ENCODE measurements around the gene ANLN. TPM values are rescaled to one million over a fixed set of nuclear protein-coding genes. Genes with fewer than 3 reads are reported as not detected.

The ANLN gene
- total and polyA plus RNA-seq, 7 donors, result 2.4 to 16.9 (median 4.6) TPM

GRCh38 chr7:36348256-36348655 is 41.4 kb upstream of the ANLN start:
- no peak for DNase-seq
- TF ChIP-seq POLR2AphosphoS5 (IDR thresholded peaks at IDR 0.05) (no peak), CTCF (IDR thresholded peaks at IDR 0.05) (no peak), EP300 (IDR thresholded peaks at IDR 0.05) (no peak), POLR2A (IDR thresholded peaks at IDR 0.05) (no peak)
- Histone ChIP-seq H3K27ac (no peak overlapping the region), H3K4me1 (no peaks in the 10 kb centered on the region), H3K27me3 (no peaks in the 10 kb centered on the region), H3K36me3 (no peaks in the 10 kb centered on the region), H3K4me3 (no peak overlapping the region), H3K9me3 (no peaks in the 10 kb centered on the region)
- intact Hi-C loops (cut with DNase I), result no loop called here

GRCh38 chr7:36348771-36349170 is 40.9 kb upstream of the ANLN start:
- WGBS, 2 donors, result 90 to 91% methylated on average over 3 of the region's 3 CpGs
- Histone ChIP-seq H3K4me1 (no peaks in the 10 kb centered on the region), H3K9me3 (no peaks in the 10 kb centered on the region), H3K27me3 (no peaks in the 10 kb centered on the region), H3K4me3 (no peak overlapping the region), H3K36me3 (no peaks in the 10 kb centered on the region), H3K27ac (no peak overlapping the region)
- TF ChIP-seq CTCF (IDR thresholded peaks at IDR 0.05) (no peak), POLR2AphosphoS5 (IDR thresholded peaks at IDR 0.05) (no peak), EP300 (IDR thresholded peaks at IDR 0.05) (no peak), POLR2A (IDR thresholded peaks at IDR 0.05) (no peak)
- intact Hi-C loops (cut with DNase I), result no loop called here
- DNase-seq, result no peak

- no peaks in the 10 kb centered on the region for H3K4me1 ChIP-seq
- H3K4me3 ChIP-seq, result no peak overlapping the region
- H3K27ac ChIP-seq, result no peak overlapping the region
- DNase-seq, result no peak
- intact Hi-C loops (cut with DNase I), result no loop called here
- no peak for TF ChIP-seq CTCF (IDR thresholded peaks at IDR 0.05)
- TF ChIP-seq POLR2A (IDR thresholded peaks at IDR 0.05), result no peak
- no peak for TF ChIP-seq POLR2AphosphoS5 (IDR thresholded peaks at IDR 0.05)
- no peak for TF ChIP-seq EP300 (IDR thresholded peaks at IDR 0.05)
- no peaks in the 10 kb centered on the region for H3K27me3 ChIP-seq
- no peaks in the 10 kb centered on the region for H3K9me3 ChIP-seq
- no peaks in the 10 kb centered on the region for H3K36me3 ChIP-seq
- 93 to 94% methylated on average over 2 of the region's 2 CpGs for WGBS, 2 donors
Observed at GRCh38 chr7:36349626-36350025, 40.0 kb upstream of the ANLN start.

- Histone ChIP-seq H3K4me1 (no peaks in the 10 kb centered on the region), H3K27ac (no peak overlapping the region), H3K36me3 (peaks cover 0 to 5% (median 0%) of the 10 kb centered on the region in 4 donors), H3K9me3 (no peaks in the 10 kb centered on the region), H3K27me3 (no peaks in the 10 kb centered on the region), H3K4me3 (no peak overlapping the region)
- no peak for DNase-seq
- no peak for TF ChIP-seq CTCF (IDR thresholded peaks at IDR 0.05)
- intact Hi-C loops (cut with DNase I), result no loop called here
- 88 to 91% methylated on average over 3 of the region's 3 CpGs for WGBS, 2 donors
Observed at GRCh38 chr7:36355490-36355889, 34.2 kb upstream of the ANLN start.

- Histone ChIP-seq H3K4me1 (no peaks in the 10 kb centered on the region), H3K4me3 (no peak overlapping the region), H3K36me3 (peaks cover 0 to 5% (median 0%) of the 10 kb centered on the region in 4 donors), H3K27me3 (no peaks in the 10 kb centered on the region), H3K27ac (no peak overlapping the region), H3K9me3 (no peaks in the 10 kb centered on the region)
- TF ChIP-seq CTCF (IDR thresholded peaks at IDR 0.05) (no peak), POLR2AphosphoS5 (IDR thresholded peaks at IDR 0.05) (no peak), POLR2A (IDR thresholded peaks at IDR 0.05) (no peak), EP300 (IDR thresholded peaks at IDR 0.05) (no peak)
- intact Hi-C loops (cut with DNase I), result no loop called here
- DNase-seq, result no peak
- 95 to 96% methylated on average over 3 of the region's 3 CpGs for WGBS, 2 donors
Observed at GRCh38 chr7:36357054-36357453, 32.6 kb upstream of the ANLN start.

Data from sigmoid colon (tissue), 7 donors.